A204.1 (cell line): Measurements from ENCODE around the gene GTF2A1L.

Source experiments
- FAIRE-seq: peaks from 2 replicates; lab custom pipeline; 2012; peaks lifted over from hg19 to GRCh38; lab: Jason Lieb, UNC

GTF2A1L gene

GRCh38 chr2:48707466-48707865 is 89.8 kb downstream of the GTF2A1L start:
- FAIRE-seq = no peak

- FAIRE-seq = no peak
These were observed 91.7 kb downstream of the GTF2A1L start for GRCh38 chr2:48709096-48710034.

DNA sequence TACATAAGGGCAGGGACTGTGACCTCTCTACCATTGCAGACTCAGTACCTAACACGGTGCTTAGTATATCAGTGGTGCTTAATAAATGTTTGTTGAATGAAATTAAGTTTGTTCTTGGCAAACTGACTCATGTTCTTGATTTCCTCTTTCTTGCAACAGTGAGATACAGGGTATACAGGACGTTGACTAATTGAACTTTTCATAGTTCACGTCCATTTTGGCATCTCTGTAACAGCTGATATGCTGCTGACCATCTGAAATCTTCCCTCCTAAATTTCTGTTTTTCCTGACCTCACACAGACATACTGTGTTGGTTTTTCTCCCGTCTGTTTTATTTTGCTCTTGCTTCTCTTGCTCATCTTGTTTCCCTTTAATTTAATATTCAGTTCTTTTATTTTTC is 93.7 kb downstream of the GTF2A1L start:
- FAIRE-seq = no peak

- no peak for FAIRE-seq
These were observed 94.5 kb downstream of the GTF2A1L start for GRCh38 chr2:48712151-48712550.

- FAIRE-seq = no peak
These were observed 96.0 kb downstream of the GTF2A1L start for GRCh38 chr2:48713647-48714046.

DNA sequence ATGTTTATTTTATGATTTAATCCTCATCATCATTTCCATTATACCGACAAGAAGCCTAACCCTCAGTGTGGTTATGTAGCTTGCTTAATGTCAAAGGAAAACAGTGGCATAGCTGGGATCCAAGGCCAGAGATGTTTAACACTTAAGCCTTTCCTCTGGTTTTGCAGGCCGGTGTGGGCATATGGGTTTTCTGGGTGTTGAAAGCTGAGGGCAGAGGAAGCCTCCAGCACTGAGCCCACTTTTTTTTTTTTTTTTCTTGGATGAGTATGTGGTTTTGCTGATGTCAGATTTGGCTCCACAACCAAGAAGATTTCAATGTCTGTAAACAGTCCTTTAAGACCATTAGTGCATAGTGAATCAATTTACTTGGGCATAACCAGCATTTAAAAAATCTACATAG is 96.6 kb downstream of the GTF2A1L start:
- no peak for FAIRE-seq

DNA sequence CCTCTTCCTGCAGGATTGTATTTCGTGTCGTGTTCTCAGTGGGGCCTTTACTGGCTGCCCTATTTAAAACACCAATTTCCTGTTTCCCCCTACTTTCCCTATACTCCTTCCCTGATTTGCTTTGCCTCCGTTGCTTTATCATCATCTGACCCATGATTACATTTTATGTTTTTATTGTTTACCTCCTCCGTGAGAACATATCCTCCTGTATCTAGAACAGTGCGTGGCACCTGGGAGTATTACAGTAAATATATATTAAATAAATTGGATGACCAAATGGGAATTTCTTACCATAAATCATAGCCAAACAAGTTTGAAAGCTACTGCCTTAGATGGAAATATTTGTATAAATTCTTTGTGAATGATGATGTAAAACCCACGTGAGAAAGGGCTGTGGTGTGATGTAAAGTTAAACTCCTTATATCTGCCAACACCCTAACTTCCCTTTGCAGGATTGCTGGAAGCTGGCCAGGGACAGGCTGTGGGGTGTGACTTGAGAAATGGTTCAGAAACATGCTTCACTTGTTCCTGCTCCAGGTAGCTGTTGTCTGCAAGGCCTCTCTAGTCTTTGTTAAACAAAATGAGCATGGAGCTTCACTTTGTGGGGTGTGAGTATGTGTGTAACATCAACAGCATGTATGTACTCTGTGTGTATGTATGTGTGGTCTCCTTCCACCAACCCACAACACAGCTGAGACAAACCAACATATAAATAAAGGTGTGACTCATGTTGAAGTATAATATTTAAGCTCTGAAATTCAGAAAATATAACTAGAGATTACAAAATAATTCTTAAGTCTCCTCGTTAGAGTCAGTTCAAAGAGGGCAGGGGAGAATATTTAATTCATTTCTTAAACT is 97.6 kb downstream of the GTF2A1L start:
- FAIRE-seq = no peak

- no peak for FAIRE-seq
These were observed 98.3 kb downstream of the GTF2A1L start for GRCh38 chr2:48715956-48716355.

DNA sequence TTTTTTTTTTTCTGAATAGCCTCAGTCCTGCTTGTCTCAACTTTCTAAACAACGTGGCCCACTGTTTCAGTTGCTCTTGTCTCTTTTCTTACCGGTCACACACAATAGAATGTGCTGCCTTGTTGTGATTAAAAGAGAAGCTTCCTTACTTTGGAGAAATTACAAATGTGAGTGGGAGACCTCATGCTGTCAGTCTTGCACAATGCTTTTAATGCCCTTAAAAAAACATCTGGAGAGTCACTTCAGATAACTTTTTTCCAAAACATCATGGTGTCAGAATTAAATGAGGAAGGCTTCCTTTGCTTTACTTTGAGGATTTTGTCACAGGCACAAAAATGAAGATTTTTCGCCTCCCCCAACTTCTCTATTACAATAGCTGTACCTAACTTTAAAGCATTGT is 100.2 kb downstream of the GTF2A1L start:
- FAIRE-seq = no peak

DNA sequence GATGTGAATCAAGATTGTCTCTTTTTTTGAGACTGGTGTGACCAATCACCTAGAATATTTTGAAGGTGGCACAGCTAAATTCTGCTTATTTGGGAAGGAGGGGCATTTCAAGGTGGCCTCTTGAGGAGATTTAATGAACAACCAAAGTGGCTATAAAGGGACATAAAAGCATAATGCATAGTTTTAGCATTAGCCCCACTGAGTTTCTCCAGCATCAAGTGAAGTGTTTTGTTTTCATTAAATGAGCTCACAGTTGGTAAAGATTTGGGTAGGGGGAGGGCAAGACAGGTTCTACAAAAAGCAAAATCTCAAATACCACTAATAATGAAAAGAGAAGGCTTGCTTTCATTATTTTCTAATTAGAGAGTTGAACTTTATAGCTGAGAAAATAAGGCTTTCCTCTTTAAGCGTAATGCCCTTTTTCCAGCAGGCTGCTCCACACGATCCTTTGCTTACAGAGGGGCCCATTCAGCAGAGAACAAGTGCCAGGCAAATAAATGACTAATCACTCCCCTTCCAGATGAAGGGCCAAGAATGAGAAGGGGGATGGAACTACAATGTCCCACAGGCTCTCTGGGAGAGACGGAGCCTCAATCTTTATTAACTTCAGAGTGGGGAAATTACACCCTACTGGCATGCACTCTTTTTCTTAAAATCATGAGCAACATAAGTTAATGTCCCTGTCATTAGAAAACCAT is 102.0 kb downstream of the GTF2A1L start:
- no peak for FAIRE-seq

GRCh38 chr2:48721158-48721557 is 103.5 kb downstream of the GTF2A1L start:
- FAIRE-seq = no peak

- FAIRE-seq = no peak
These were observed 104.7 kb downstream of the GTF2A1L start for GRCh38 chr2:48722391-48722790.

DNA sequence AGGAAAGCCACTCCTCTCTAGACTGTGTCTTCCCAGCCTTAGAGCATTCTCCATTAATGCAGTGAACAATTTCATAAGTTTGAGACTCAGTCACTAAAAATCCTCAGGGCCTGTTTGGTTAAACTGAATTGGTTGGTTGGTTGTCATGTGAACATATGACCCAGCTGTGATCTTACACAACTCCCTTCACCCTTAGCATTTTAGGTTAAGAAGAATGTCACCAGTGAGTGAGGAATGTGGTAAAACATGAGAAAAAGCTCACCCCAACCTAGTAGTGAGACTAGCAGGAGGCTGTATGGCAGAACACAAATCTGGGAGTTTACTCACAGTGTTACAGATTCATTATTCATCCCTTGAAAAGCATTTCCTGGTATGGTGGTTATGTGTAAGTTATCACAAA is 105.5 kb downstream of the GTF2A1L start:
- FAIRE-seq = no peak

GRCh38 chr2:48724278-48724677 is 106.6 kb downstream of the GTF2A1L start:
- FAIRE-seq = no peak

GRCh38 chr2:48725696-48726494 is 108.2 kb downstream of the GTF2A1L start:
- FAIRE-seq = no peak

DNA sequence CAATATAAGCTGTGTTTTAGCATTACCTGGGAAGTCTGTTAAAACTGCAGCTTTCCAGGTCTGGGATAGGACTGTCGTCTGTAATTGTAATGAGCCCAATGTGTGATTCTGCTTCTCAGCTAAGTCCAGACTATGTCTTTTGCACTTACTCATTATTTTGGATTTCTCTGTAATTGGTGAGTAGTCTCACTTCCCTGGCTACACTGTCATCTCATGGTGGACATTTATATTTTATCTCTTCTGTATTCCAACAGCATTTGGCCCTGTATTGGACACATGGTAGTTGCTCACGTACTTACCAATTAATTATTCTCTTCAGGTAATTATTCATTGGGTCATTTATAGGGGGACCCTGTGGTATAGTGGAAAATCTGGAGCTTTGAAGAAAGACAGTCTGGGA is 109.9 kb downstream of the GTF2A1L start:
- no peak for FAIRE-seq

GRCh38 chr2:48728295-48728694 is 110.6 kb downstream of the GTF2A1L start:
- no peak for FAIRE-seq

DNA sequence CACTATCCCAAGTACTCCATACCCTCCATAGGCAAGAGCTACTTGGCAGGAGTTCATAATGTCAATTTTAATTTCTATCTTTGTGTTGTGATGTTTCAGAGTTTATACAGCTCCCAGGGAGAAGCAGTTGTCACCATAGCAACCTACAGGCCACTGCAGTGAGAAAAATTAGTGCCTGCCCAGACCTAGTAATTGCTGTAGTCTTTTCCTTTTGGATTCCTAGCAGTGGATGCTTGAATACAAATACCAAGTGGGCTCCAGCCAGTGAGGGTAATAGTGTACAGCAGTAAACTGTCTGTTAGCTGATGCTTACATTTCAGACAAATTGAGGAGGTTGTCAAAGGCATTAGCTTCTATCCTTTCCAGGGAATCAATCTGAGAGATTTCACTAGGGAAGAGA is 111.2 kb downstream of the GTF2A1L start:
- FAIRE-seq = no peak
